ENCODE data around the gene TLCD3B.

- TF ChIP-seq CTCF (conservative IDR thresholded peaks at IDR 0.05) (no peak), ZFX (IDR thresholded peaks at IDR 0.05) (no peak)
Observed at GRCh38 chr16:30025574-30025973, 5.5 kb downstream of the TLCD3B start.
